HG03342 (cell line): ENCODE results near the gene CSTPP1.
"Not testable (repeated sequence)": the region's sequence is repeated elsewhere in the genome, so short reads cannot be mapped to it uniquely, and the experiment has no call there.

ENCODE experiments used
- ATAC-seq: cut with Tn5 transposase; IDR thresholded peaks from one replicate; pipeline ENCODE4 v1.9.1; 2021; ENCODE audit warnings: mild to moderate bottlenecking, moderate library complexity; ENCODE audit not compliant: unreplicated experiment

CSTPP1 gene

GRCh38 chr11:47093541-47093940 lies 157.0 kb downstream of the CSTPP1 start:
- no peak for ATAC-seq

GRCh38 chr11:47096871-47097270 lies 160.3 kb downstream of the CSTPP1 start:
- not testable (repeated sequence) for ATAC-seq

GRCh38 chr11:47098223-47098622 lies 161.7 kb downstream of the CSTPP1 start:
- not testable (repeated sequence) for ATAC-seq

- no peak for ATAC-seq
These were observed 162.8 kb downstream of the CSTPP1 start for GRCh38 chr11:47099214-47099917.

GRCh38 chr11:47099918-47100315 lies 163.4 kb downstream of the CSTPP1 start:
- ATAC-seq: no peak

- no peak for ATAC-seq
These were observed 164.8 kb downstream of the CSTPP1 start for GRCh38 chr11:47101406-47101805.

GRCh38 chr11:47104261-47104950 lies 167.8 kb downstream of the CSTPP1 start:
- ATAC-seq: no peak

GRCh38 chr11:47105541-47105940 lies 169.0 kb downstream of the CSTPP1 start:
- no peak for ATAC-seq

- ATAC-seq: no peak
These were observed 169.4 kb downstream of the CSTPP1 start for GRCh38 chr11:47105974-47106373.

GRCh38 chr11:47106798-47107411 lies 170.3 kb downstream of the CSTPP1 start:
- no peak for ATAC-seq

GRCh38 chr11:47107744-47108143 lies 171.2 kb downstream of the CSTPP1 start:
- no peak for ATAC-seq

- ATAC-seq: no peak
These were observed 171.7 kb downstream of the CSTPP1 start for GRCh38 chr11:47108214-47108613.

GRCh38 chr11:47109051-47109726 lies 172.6 kb downstream of the CSTPP1 start:
- ATAC-seq: no peak

GRCh38 chr11:47109727-47110246 lies 173.2 kb downstream of the CSTPP1 start:
- no peak for ATAC-seq

GRCh38 chr11:47111318-47111804 lies 174.8 kb downstream of the CSTPP1 start:
- peak; percentile 89 for ATAC-seq

GRCh38 chr11:47112941-47113340 lies 176.4 kb downstream of the CSTPP1 start:
- not testable (repeated sequence) for ATAC-seq

GRCh38 chr11:47118958-47119688 lies 182.6 kb downstream of the CSTPP1 start:
- ATAC-seq: not testable (repeated sequence)

- no peak for ATAC-seq
These were observed 184.5 kb downstream of the CSTPP1 start for GRCh38 chr11:47121056-47121455.

- ATAC-seq: no peak
These were observed 185.2 kb downstream of the CSTPP1 start for GRCh38 chr11:47121731-47122130.

GRCh38 chr11:47123094-47123493 lies 186.5 kb downstream of the CSTPP1 start:
- ATAC-seq: no peak
